Spleen (tissue), 7 donors: ENCODE measurements around the gene CRYBA1.

ENCODE experiments used
- CTCF ChIP-seq, 11 experiments: fragments of 200-600 bp in 7 of 11; fragments of 450-650 bp in 4 of 11; sonication (generic) in 4 of 11; IDR thresholded peaks in 8 of 11; conservative IDR thresholded peaks in 3 of 11; 1 replicate in 7 of 11; 2 replicates in 4 of 11; pipeline versions ENCODE4 v1.4.0 to v1.8.0; 2016 to 2021; ENCODE audit warnings: antibody characterized with exemption in 11 of 11, inconsistent platforms in 4 of 11, mild to moderate bottlenecking in 1 of 11
- POLR2AphosphoS5 ChIP-seq, 3 donors: sonication (generic); formaldehyde crosslinking; IDR thresholded peaks; one replicate each; pipeline ENCODE4 v1.5.1; 2017; ENCODE audit warnings: antibody characterized with exemption in 3 of 3
- donor health status: DM: no; HTN: no; CAD: no; lungs with moderate emphysema.
- donor health status: DM: no; HTN: no; CAD: no.
- donor health status: DM: no; HTN: no; CAD: no.

DNA sequence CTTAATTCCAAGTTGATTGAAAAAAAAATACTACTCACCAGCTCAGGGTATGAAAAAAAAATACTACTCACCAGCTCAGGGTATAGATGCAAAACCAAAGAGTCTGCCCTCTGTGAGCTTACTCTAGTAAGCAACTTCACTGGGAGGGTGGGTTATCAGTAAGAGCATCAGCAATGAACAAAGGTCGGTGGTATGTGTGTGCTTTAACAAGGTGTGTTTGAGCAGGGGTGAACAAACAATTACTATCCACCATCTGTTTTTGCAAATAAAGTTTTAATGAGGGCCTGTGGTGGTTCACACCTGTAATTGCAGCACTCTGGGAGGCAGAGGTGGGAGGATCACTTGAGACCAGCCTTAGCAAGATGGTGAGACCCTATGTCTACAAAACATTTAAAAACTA, 27.3 kb downstream of the CRYBA1 start:
- peak in 1 of 3 donors; percentile 13 for TF ChIP-seq POLR2AphosphoS5 (IDR thresholded peaks at IDR 0.05)
- no peak for TF ChIP-seq CTCF (IDR thresholded peaks at IDR 0.05 in 8 of 11, conservative IDR thresholded peaks at IDR 0.05 in 3 of 11)
